SKM-1 treated with dmso at 0.1 percent for 144 hours (cell line): ENCODE results near the gene MUC20.
"Not testable (repeated sequence)": the region's sequence is repeated elsewhere in the genome, so short reads cannot be mapped to it uniquely, and the experiment has no call there.

Source experiments
- DNase-seq: peaks from one replicate; lab custom pipeline; 2025; ENCODE audit not compliant: unreplicated experiment; lab: John Stamatoyannopoulos, UW

Gene MUC20

DNA sequence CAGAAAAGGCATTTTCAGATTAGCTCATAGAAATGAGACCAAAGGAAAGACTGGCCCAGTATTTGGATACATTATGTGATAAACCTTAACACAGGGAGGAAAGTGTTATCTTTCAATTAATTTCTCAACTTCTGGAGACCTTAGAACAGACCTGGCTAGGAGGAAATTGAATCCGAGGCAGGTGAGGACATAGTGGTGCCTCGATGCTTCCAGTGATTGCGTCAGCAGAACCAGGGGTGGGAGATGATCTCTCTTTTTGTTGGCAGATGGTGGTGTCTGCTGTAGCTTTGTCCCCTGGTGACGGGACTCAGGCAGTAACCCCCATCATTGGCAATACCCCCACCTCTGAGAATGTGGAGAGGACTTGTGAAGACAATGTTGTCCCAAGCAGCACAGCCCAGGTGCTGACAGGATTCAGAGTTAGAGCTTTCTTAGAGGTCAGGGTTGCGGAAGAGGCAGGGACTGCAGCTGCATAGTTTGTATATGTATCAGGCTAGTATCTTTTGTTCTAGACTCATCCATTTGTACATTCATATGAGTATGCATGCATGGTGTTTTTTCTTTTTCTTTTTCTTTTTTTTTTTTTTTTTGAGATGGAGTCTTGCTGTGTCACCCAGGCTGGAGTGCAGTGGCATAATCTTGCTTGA lies 27.9 kb upstream of the MUC20 start:
- DNase-seq, result no peak

- DNase-seq, result no peak
These were observed 27.2 kb upstream of the MUC20 start for GRCh38 chr3:195693428-195694216.

DNA sequence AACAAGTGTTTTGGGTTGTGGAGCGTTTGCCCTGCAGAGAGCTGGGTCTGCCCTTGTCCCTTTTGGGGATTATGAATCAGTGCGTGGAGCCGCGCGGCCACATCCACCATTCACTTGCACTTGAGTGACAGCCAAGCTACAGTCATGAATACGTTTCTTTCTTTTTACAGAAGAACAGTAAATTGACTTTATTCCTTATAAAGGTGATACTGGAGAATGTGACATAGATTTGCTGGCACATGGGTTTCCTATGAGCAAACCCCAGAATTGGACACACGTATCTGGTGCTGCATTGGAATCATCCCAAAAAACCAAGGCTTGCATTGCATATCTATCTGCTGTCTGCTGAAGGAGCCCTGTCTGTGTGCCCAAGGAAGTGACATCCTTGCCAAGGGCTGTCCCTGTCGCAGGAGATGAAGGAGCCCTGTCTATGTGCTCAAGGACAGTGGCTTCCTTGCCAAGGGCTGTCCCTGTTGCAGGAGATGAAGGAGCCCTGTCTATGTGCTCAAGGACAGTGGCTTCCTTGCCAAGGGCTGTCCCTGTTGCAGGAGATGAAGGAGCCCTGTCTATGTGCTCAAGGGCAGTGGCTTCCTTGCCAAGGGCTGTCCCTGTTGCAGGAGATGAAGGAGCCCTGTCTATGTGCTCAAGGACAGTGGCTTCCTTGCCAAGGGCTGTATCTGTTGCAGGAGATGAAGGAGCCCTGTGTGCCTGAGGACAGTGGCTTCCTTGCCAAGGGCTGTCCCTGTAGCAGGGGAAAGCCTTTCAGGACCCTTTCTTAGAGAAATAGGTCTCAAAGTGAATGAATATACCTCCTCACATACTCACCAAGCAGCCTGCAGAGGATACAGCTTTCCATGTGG lies 26.3 kb upstream of the MUC20 start:
- not testable (repeated sequence) for DNase-seq

GRCh38 chr3:195696632-195697278 lies 24.0 kb upstream of the MUC20 start:
- no peak for DNase-seq

DNA sequence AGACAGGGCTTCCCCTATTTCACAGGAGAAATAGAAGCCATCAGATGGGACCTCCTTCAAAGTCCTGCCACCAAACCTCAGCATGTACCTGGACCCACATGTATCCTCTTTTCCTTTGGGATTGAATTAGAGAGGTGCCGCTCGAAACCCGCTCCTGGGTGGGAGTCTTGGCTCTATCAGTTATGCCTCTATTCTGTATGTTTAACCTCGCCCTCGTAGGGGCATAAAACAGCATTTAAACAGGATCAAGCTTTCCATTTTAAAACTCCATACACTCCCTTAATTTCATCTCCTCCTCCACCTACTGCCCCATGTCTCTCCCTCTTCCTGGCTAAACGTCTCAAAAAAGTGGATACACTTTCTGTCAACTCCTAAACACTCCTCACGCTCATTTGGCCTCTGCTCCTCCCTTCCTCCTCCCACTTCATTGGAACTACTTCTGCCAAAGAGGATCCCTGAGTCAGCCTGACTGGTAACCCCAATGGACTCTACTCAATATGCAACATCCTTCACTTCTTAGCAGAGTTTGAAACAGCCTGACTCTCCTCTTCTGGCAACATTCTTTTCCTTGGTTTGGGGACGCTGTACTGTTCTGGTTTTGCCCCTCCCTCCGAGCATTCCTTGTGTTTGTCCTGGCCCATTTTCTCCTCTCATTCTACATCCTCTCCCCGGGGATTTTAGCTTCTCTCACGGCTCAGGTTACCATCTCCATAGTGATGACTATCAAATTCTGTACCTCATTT lies 23.0 kb upstream of the MUC20 start:
- no peak for DNase-seq

GRCh38 chr3:195698325-195698646 lies 22.5 kb upstream of the MUC20 start:
- DNase-seq, result no peak

GRCh38 chr3:195698647-195699387 lies 22.0 kb upstream of the MUC20 start:
- DNase-seq, result no peak

GRCh38 chr3:195699388-195699771 lies 21.4 kb upstream of the MUC20 start:
- no peak for DNase-seq

- DNase-seq, result no peak
These were observed 20.9 kb upstream of the MUC20 start for GRCh38 chr3:195699860-195700259.

DNA sequence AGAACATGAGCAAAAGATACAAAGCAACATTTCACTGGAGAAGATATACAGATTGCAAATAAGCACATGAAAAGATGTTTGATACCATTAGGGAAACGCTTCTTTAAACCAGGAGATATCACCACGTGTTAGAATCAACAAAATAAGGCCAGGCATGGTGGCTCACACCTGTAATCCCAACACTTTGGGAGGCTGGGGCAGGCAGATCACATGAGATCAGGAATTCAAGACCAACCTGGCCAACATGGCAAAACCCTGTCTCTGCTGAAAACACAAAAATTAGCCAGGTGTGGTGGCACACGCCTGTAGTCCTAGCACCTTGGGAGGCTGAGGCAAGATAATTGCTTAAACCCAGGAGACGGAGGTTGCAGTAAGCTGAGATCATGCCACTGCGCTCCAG lies 20.5 kb upstream of the MUC20 start:
- no peak for DNase-seq

- no peak for DNase-seq
These were observed 19.5 kb upstream of the MUC20 start for GRCh38 chr3:195701042-195701915.

- DNase-seq, result no peak
These were observed 17.0 kb upstream of the MUC20 start for GRCh38 chr3:195703776-195704175.

- DNase-seq, result no peak
These were observed 16.3 kb upstream of the MUC20 start for GRCh38 chr3:195704433-195704999.

- no peak for DNase-seq
These were observed 15.4 kb upstream of the MUC20 start for GRCh38 chr3:195705081-195705991.

DNA sequence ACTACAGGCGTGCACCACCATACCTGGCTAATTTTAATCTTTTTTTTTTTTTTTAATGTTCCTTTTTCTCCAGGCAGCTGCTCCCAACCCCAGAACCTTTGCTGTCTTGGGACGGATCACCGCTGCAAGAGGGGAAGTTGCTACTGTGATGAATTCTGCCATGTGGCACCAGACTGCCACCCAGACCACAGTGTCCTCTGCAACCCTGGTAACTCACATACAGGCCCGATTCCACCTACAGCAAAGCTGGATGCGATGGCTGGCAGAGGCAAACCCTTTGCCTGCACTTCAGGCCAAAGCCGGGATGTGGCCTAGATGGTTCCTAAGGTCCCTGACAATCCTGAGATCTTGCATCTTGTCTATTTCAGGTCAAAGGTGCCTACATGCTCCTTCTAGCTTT lies 12.7 kb upstream of the MUC20 start:
- no peak for DNase-seq

DNA sequence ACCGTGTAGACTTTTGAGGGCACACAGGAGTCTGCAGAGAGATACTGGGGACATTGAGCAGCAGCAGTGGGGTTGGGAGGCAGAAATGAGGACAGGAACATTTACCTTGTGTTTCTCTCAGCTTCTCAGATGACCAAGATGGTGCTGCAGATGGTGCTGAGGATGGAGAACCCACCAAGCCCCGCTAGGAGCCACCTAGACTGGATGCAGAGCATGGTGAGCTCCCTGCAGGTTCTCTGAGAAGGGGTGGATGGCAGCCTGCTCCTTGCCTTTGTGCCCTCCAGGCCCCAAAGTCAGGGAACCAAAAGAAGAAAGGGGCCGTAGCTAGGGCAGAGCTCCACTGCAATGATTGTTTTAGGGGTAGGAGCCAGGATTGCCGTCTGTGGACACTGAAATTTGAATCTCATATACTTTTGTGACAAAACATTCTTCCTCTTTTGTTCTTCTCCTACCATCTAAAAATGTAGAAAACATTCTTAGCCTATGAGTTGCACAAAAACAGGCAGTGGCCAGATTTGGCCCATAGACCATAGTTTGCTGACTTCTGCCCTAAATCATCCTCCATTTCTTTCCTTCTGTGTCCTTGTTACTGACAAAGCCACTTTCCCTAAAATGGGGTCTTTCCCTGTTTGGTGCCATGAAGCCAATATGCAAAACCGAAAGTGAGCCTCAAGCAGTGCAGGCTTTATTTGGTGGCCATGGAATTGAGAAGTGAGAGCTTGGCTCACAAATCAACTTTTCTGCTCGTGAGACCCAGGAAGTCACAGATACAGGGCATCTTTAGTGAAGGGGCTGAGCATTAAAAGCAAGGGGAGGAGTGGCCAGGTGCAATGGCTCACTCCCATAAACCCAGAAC lies 11.9 kb upstream of the MUC20 start:
- no peak for DNase-seq

DNA sequence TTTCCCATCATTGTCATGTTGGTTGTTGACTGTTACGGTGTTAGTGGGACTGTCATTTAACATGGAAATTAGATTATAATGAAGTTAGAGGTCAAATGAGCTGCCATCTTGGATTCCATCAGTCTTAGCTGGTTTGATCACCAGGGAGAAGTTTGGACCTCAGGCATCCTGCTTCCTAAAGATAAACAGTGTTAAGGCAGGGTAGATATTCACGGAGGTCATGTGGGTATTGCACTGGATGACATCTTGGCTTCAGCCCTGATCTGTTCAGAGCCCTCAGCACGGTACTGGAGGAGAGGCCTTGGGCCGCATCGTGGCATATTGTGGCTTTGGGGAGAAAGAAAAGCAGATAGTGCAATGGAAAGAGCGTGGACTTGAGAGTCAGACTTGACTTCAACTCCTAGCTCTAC lies 11.1 kb upstream of the MUC20 start:
- DNase-seq, result no peak
